Measurements from ENCODE around the gene PDE4D. TPM values are rescaled to one million over a fixed set of nuclear protein-coding genes. Genes with fewer than 3 reads are reported as not detected.

The PDE4D gene
- total RNA-seq, 1 donor from 2014 or later: 28.2 TPM

DNA sequence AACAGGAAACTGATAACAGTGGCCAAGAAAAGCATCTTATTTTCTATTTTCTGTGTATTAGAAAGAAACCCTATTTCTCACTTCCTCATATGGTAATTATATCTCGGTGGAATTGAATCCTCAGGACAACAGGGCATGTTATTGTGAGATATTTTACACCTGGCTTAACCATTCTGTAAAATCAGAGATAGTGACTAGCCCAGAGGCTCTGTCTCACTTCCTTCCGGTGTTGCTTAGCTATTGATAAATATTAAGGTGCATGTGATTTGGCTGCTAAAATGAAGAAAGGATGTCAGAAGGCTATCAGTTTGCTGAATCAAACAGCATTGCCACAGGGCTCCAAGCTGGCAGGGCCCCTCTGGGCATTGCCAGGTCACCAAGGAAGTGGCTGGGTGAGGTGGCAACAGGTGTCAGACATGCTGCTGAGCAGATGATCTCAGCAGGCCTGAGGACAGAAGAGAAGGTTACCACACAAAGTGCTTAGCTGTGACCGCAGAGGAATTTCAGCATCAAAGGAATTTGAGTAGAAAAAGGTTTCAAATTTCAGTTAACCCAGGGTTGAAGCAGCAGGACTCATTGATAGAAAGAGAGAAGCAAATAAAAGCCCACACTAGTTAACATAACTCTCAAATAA is 330.7 kb downstream of the PDE4D start:
- peak overlapping the region; percentile 91 for H3K27ac Mint-ChIP-seq
- ChIA-PET CTCF (interaction anchor here (1.3 to 2.4 kb wide), 2 partner anchors 238 to 248 kb away, joined by 3 to 6 read pairs; no protein-coding TSS in a partner anchor), POLR2A (interaction anchor here (0.6 kb wide), 1 partner anchor 387 kb away, joined by 15 read pairs; no protein-coding TSS in a partner anchor)
- H3K4me1 Mint-ChIP-seq: peaks cover 81% of the 10 kb centered on the region
- intact Hi-C loops (cut with micrococcal nuclease): loop anchor here (1.0 to 10.0 kb wide), 10 partner anchors 28 to 1844 kb away; partner anchors contain the start of gene ZSWIM6
- ATAC-seq (ENCODE audit: low read depth): peak; percentile 91
- H3K27me3 Mint-ChIP-seq: no peaks in the 10 kb centered on the region
- TF ChIP-seq, protein P1, sequence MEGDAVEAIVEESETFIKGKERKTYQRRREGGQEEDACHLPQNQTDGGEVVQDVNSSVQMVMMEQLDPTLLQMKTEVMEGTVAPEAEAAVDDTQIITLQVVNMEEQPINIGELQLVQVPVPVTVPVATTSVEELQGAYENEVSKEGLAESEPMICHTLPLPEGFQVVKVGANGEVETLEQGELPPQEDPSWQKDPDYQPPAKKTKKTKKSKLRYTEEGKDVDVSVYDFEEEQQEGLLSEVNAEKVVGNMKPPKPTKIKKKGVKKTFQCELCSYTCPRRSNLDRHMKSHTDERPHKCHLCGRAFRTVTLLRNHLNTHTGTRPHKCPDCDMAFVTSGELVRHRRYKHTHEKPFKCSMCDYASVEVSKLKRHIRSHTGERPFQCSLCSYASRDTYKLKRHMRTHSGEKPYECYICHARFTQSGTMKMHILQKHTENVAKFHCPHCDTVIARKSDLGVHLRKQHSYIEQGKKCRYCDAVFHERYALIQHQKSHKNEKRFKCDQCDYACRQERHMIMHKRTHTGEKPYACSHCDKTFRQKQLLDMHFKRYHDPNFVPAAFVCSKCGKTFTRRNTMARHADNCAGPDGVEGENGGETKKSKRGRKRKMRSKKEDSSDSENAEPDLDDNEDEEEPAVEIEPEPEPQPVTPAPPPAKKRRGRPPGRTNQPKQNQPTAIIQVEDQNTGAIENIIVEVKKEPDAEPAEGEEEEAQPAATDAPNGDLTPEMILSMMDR (IDR thresholded peaks at IDR 0.05): no peak
- H3K4me3 Mint-ChIP-seq: peak overlapping the region; percentile 65
- DNase-seq: peak; percentile 60
- H3K9me3 Mint-ChIP-seq: no peaks in the 10 kb centered on the region
- peaks cover 3% of the 10 kb centered on the region for H3K36me3 Mint-ChIP-seq (ENCODE audit: low read depth)

DNA sequence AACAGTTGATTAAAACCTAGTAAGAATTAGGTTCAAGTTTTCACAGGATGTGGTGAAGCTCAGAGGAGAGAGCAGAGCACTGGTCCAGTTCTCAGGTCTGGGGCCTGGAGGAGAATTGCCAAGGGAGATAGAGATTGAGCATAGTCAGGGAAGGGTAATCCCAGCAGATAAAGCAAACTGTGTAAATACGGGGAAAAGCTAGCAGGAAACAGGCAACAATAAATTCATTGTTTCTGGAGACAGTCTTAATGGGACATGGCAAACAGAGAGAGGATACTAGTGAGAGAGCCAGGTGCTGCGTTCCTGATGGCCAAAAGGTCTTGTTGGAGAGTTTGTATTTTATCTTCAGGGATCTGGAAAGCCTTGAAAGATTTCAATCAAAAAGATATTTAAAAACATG is 333.0 kb downstream of the PDE4D start:
- Mint-ChIP-seq H3K4me3 (no peak overlapping the region), H3K27ac (peak overlapping the region; percentile 0), H3K27me3 (no peaks in the 10 kb centered on the region), H3K4me1 (peaks cover 58% of the 10 kb centered on the region), H3K9me3 (no peaks in the 10 kb centered on the region), H3K36me3 (ENCODE audit: low read depth) (peaks cover 3% of the 10 kb centered on the region)
- no peak for ATAC-seq (ENCODE audit: low read depth)
- ChIA-PET CTCF (interaction anchor here (1.0 kb wide), 1 partner anchor 55 kb away, joined by 3 read pairs; no protein-coding TSS in a partner anchor), POLR2A (no interaction called here)
- TF ChIP-seq, protein P1 (IDR thresholded peaks at IDR 0.05): no peak
- no peak for DNase-seq
- intact Hi-C loops (cut with micrococcal nuclease): loop anchor here (5.0 to 10.0 kb wide), 5 partner anchors 433 to 1847 kb away; partner anchors contain the start of gene ZSWIM6

GRCh38 chr5:59559847-59560246 is 333.7 kb downstream of the PDE4D start:
- ATAC-seq (ENCODE audit: low read depth) (no peak), DNase-seq (no peak)
- H3K9me3 Mint-ChIP-seq: no peaks in the 10 kb centered on the region
- intact Hi-C loops (cut with micrococcal nuclease): loop anchor here (5.0 to 10.0 kb wide), 5 partner anchors 433 to 1847 kb away; partner anchors contain the start of gene ZSWIM6
- peaks cover 3% of the 10 kb centered on the region for H3K36me3 Mint-ChIP-seq (ENCODE audit: low read depth)
- no peak overlapping the region for H3K4me3 Mint-ChIP-seq
- peaks cover 51% of the 10 kb centered on the region for H3K4me1 Mint-ChIP-seq
- TF ChIP-seq, protein P1 (IDR thresholded peaks at IDR 0.05): no peak
- H3K27ac Mint-ChIP-seq: no peak overlapping the region
- no peaks in the 10 kb centered on the region for H3K27me3 Mint-ChIP-seq
- ChIA-PET CTCF (interaction anchor here (1.0 kb wide), 1 partner anchor 54 kb away, joined by 3 read pairs; no protein-coding TSS in a partner anchor), POLR2A (no interaction called here)

GRCh38 chr5:59559323-59559722 is 334.2 kb downstream of the PDE4D start:
- DNase-seq: no peak
- peaks cover 3% of the 10 kb centered on the region for H3K36me3 Mint-ChIP-seq (ENCODE audit: low read depth)
- no peak overlapping the region for H3K27ac Mint-ChIP-seq
- H3K4me1 Mint-ChIP-seq: peaks cover 46% of the 10 kb centered on the region
- intact Hi-C loops (cut with micrococcal nuclease): no loop called here
- H3K9me3 Mint-ChIP-seq: no peaks in the 10 kb centered on the region
- TF ChIP-seq, protein P1 (IDR thresholded peaks at IDR 0.05): no peak
- no peaks in the 10 kb centered on the region for H3K27me3 Mint-ChIP-seq
- POLR2A ChIA-PET: no interaction called here
- no peak overlapping the region for H3K4me3 Mint-ChIP-seq
- ATAC-seq (ENCODE audit: low read depth): no peak
- CTCF ChIA-PET: no interaction called here

DNA sequence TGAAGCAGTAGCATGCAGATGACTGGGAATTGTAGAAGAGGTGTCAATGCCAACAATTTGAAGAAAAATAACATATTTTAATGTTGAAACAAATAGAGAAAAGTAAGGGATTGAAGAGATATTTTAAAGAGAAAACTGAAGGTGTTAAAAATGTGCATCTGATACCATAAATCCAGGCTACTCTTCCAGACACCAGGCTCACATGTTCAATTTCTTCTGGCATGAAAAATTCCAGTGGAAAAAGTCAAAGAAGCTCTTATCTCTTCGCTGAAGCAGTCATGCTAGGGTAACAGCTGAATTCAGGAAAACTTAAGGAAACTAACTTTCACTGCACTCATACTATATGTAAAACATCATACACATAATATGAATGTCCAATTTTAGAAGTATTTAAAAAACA is 335.0 kb downstream of the PDE4D start:
- ATAC-seq (ENCODE audit: low read depth): no peak
- intact Hi-C loops (cut with micrococcal nuclease): no loop called here
- no peak overlapping the region for H3K4me3 Mint-ChIP-seq

More for the DNA sequence above, 335.0 kb downstream of the PDE4D start:
- Mint-ChIP-seq H3K4me1 (peaks cover 38% of the 10 kb centered on the region), H3K27me3 (no peaks in the 10 kb centered on the region), H3K9me3 (no peaks in the 10 kb centered on the region), H3K27ac (no peak overlapping the region), H3K36me3 (ENCODE audit: low read depth) (peaks cover 3% of the 10 kb centered on the region)
- POLR2A ChIA-PET: interaction anchor here (0.6 kb wide), 1 partner anchor 964 kb away, joined by 3 read pairs; no protein-coding TSS in a partner anchor
- TF ChIP-seq, protein P1 (IDR thresholded peaks at IDR 0.05): no peak
- CTCF ChIA-PET: no interaction called here
- no peak for DNase-seq
